ENCODE measurements around the gene GJA3.
"Not testable (repeated sequence)": the region's sequence is repeated elsewhere in the genome, so short reads cannot be mapped to it uniquely, and the experiment has no call there.

Gene GJA3

GRCh38 chr13:20182231-20182846 lies 21.5 kb upstream of the GJA3 start:
- DNase-seq (ENCODE audit: low spot score): peak; percentile 60

GRCh38 chr13:20181188-20181587 lies 20.3 kb upstream of the GJA3 start:
- no peak for DNase-seq (ENCODE audit: low spot score)

- DNase-seq (ENCODE audit: low spot score): no peak
Measured at GRCh38 chr13:20178156-20178555, 17.3 kb upstream of the GJA3 start.

- no peak for DNase-seq (ENCODE audit: low spot score)
Measured at GRCh38 chr13:20177049-20177831, 16.4 kb upstream of the GJA3 start.

GRCh38 chr13:20175907-20176652 lies 15.2 kb upstream of the GJA3 start:
- no peak for DNase-seq (ENCODE audit: low spot score)

- DNase-seq (ENCODE audit: low spot score): no peak
Measured at GRCh38 chr13:20175406-20175794, 14.5 kb upstream of the GJA3 start.

GRCh38 chr13:20174656-20175405 lies 14.0 kb upstream of the GJA3 start:
- DNase-seq (ENCODE audit: low spot score): peak; percentile 47

- no peak for DNase-seq (ENCODE audit: low spot score)
Measured at GRCh38 chr13:20173116-20173746, 12.4 kb upstream of the GJA3 start.

- no peak for DNase-seq (ENCODE audit: low spot score)
Measured at GRCh38 chr13:20171364-20171763, 10.5 kb upstream of the GJA3 start.

GRCh38 chr13:20170921-20171320 lies 10.1 kb upstream of the GJA3 start:
- DNase-seq (ENCODE audit: low spot score): no peak

- DNase-seq (ENCODE audit: low spot score): no peak
Measured at GRCh38 chr13:20168396-20168795, 7.5 kb upstream of the GJA3 start.

GRCh38 chr13:20165417-20166257 lies 4.8 kb upstream of the GJA3 start:
- DNase-seq (ENCODE audit: low spot score): no peak

- DNase-seq (ENCODE audit: low spot score): no peak
Measured at GRCh38 chr13:20161951-20162300, 1.1 kb upstream of the GJA3 start.

GRCh38 chr13:20161275-20161950 lies 561 bp upstream of the GJA3 start:
- no peak for DNase-seq (ENCODE audit: low spot score)

GRCh38 chr13:20159646-20160305 lies 1.1 kb downstream of the GJA3 start:
- no peak for DNase-seq (ENCODE audit: low spot score)

GRCh38 chr13:20157151-20157796 lies 3.6 kb downstream of the GJA3 start:
- no peak for DNase-seq (ENCODE audit: low spot score)

- DNase-seq (ENCODE audit: low spot score): no peak
Measured at GRCh38 chr13:20156702-20157101, 4.2 kb downstream of the GJA3 start.

- not testable (repeated sequence) for DNase-seq (ENCODE audit: low spot score)
Measured at GRCh38 chr13:20153290-20153689, 7.6 kb downstream of the GJA3 start.

- no peak for DNase-seq (ENCODE audit: low spot score)
Measured at GRCh38 chr13:20151612-20152011, 9.2 kb downstream of the GJA3 start.
